ENCODE measurements around the gene ANO10. TPM values are rescaled to one million over a fixed set of nuclear protein-coding genes. Genes with fewer than 3 reads are reported as not detected.
"Not testable (repeated sequence)": the region's sequence is repeated elsewhere in the genome, so short reads cannot be mapped to it uniquely, and the experiment has no call there.

The ANO10 gene
- total RNA-seq, 1 donor from 2014 or later: 56.9 TPM

DNA sequence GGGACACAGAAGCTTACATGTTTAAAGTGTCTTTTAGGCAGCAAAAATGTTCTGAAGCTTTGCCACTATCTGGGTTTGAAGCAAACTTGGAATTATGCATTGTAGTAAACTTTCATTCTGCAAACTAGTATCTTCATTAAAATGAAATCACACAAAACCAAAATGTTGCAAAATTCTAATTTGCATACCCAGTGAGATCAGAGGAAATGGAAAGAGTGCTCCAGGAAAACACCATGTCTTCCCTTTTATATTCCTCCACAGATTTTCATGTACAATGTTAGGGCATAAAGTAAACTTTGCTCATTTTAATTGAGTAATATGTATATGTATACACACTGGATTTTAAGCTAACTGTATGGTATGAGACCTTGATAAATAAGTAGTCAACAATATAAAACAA lies 23.9 kb downstream of the ANO10 start:
- no peaks in the 10 kb centered on the region for H3K27me3 Mint-ChIP-seq (ENCODE audit: low read depth)
- TF ChIP-seq, protein P1, sequence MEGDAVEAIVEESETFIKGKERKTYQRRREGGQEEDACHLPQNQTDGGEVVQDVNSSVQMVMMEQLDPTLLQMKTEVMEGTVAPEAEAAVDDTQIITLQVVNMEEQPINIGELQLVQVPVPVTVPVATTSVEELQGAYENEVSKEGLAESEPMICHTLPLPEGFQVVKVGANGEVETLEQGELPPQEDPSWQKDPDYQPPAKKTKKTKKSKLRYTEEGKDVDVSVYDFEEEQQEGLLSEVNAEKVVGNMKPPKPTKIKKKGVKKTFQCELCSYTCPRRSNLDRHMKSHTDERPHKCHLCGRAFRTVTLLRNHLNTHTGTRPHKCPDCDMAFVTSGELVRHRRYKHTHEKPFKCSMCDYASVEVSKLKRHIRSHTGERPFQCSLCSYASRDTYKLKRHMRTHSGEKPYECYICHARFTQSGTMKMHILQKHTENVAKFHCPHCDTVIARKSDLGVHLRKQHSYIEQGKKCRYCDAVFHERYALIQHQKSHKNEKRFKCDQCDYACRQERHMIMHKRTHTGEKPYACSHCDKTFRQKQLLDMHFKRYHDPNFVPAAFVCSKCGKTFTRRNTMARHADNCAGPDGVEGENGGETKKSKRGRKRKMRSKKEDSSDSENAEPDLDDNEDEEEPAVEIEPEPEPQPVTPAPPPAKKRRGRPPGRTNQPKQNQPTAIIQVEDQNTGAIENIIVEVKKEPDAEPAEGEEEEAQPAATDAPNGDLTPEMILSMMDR (IDR thresholded peaks at IDR 0.05): no peak
- H3K9me3 Mint-ChIP-seq (ENCODE audit: low read depth): peaks cover 22% of the 10 kb centered on the region
- H3K36me3 Mint-ChIP-seq (ENCODE audit: low read depth): peaks cover 31% of the 10 kb centered on the region
- H3K4me1 Mint-ChIP-seq (ENCODE audit: low read depth): no peaks in the 10 kb centered on the region
- DNase-seq (ENCODE audit: low spot score): no peak
- no peak overlapping the region for H3K27ac Mint-ChIP-seq (ENCODE audit: unreplicated experiment)
- H3K4me3 Mint-ChIP-seq (ENCODE audit: unreplicated experiment): no peak overlapping the region

GRCh38 chr3:43596178-43596577 lies 25.6 kb downstream of the ANO10 start:
- not testable (repeated sequence) for H3K27me3 Mint-ChIP-seq (ENCODE audit: low read depth); H3K27ac Mint-ChIP-seq (ENCODE audit: unreplicated experiment); H3K4me3 Mint-ChIP-seq (ENCODE audit: unreplicated experiment); DNase-seq (ENCODE audit: low spot score); H3K4me1 Mint-ChIP-seq (ENCODE audit: low read depth)
- H3K9me3 Mint-ChIP-seq (ENCODE audit: low read depth): peaks cover 33% of the 10 kb centered on the region
- H3K36me3 Mint-ChIP-seq (ENCODE audit: low read depth): peaks cover 37% of the 10 kb centered on the region

DNA sequence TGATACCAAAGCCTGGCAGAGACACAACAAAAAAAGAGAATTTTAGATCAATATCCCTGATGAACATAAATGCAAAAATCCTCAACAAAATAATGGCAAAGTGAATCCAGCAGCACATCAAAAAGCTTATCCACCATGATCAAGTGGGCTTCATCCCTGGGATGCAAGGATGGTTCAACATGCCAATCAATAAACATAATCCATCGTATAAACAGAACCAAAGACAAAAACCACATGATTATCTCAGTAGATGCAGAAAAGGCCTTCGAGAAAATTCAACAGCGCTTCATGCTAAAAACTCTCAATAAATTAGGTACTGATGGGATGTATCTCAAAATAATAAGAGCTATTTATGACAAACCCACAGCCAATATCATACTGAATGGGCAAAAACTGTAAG lies 26.5 kb downstream of the ANO10 start:
- Mint-ChIP-seq H3K36me3 (ENCODE audit: low read depth) (peaks cover 43% of the 10 kb centered on the region), H3K9me3 (ENCODE audit: low read depth) (peaks cover 33% of the 10 kb centered on the region)
- not testable (repeated sequence) for H3K4me1 Mint-ChIP-seq (ENCODE audit: low read depth); H3K27ac Mint-ChIP-seq (ENCODE audit: unreplicated experiment); H3K4me3 Mint-ChIP-seq (ENCODE audit: unreplicated experiment); H3K27me3 Mint-ChIP-seq (ENCODE audit: low read depth); DNase-seq (ENCODE audit: low spot score)

GRCh38 chr3:43593588-43593987 lies 28.2 kb downstream of the ANO10 start:
- Mint-ChIP-seq H3K9me3 (ENCODE audit: low read depth) (peaks cover 33% of the 10 kb centered on the region), H3K36me3 (ENCODE audit: low read depth) (peaks cover 43% of the 10 kb centered on the region)
- not testable (repeated sequence) for H3K4me3 Mint-ChIP-seq (ENCODE audit: unreplicated experiment); H3K4me1 Mint-ChIP-seq (ENCODE audit: low read depth); DNase-seq (ENCODE audit: low spot score); H3K27me3 Mint-ChIP-seq (ENCODE audit: low read depth); H3K27ac Mint-ChIP-seq (ENCODE audit: unreplicated experiment)

DNA sequence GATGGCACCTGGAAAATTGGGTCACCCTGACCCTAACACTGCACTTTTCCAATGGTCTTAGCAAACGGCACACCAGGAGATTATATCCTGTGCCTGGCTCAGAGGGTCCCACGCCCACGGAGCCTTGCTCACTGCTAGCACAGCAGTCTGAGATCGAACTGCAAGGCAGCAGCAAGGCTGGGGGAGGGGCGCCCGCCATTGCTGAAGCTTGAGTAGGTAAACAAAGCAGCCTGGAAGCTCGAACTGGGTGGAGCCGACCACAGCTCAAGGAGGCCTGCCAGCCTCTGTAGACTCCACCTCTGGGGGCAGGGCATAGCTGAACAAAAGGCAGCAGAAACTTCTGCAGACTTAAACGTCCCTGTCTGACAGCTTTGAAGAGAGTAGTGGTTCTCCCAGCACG lies 29.9 kb downstream of the ANO10 start:
- not testable (repeated sequence) for H3K27ac Mint-ChIP-seq (ENCODE audit: unreplicated experiment); H3K4me3 Mint-ChIP-seq (ENCODE audit: unreplicated experiment); H3K4me1 Mint-ChIP-seq (ENCODE audit: low read depth); H3K27me3 Mint-ChIP-seq (ENCODE audit: low read depth); DNase-seq (ENCODE audit: low spot score)
- Mint-ChIP-seq H3K36me3 (ENCODE audit: low read depth) (peaks cover 41% of the 10 kb centered on the region), H3K9me3 (ENCODE audit: low read depth) (peaks cover 33% of the 10 kb centered on the region)

DNA sequence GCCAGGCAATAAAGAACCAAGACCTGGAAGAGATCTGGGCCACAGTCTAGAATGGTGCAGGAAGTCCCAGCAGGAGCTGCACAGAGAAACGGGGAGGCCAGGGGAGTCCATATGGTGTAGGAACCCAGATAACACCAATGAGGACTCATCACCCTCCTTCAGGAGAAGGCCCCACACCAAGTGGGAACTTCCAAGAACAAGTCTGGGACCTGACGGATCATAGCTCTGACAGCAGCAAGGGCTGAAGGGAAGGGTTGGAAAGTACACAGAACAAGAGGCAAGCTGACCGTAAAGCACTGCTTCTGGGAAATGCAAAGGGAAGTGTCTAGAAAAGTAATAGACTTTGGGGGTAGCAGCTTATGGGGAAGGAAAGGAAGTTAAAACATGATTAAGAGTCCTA lies 34.5 kb downstream of the ANO10 start:
- Mint-ChIP-seq H3K36me3 (ENCODE audit: low read depth) (peaks cover 11% of the 10 kb centered on the region), H3K9me3 (ENCODE audit: low read depth) (peaks cover 4% of the 10 kb centered on the region), H3K27ac (ENCODE audit: unreplicated experiment) (no peak overlapping the region), H3K27me3 (ENCODE audit: low read depth) (no peaks in the 10 kb centered on the region), H3K4me1 (ENCODE audit: low read depth) (peaks cover 34% of the 10 kb centered on the region), H3K4me3 (ENCODE audit: unreplicated experiment) (no peak overlapping the region)
- no peak for DNase-seq (ENCODE audit: low spot score)
- TF ChIP-seq, protein P1 (IDR thresholded peaks at IDR 0.05): no peak

DNA sequence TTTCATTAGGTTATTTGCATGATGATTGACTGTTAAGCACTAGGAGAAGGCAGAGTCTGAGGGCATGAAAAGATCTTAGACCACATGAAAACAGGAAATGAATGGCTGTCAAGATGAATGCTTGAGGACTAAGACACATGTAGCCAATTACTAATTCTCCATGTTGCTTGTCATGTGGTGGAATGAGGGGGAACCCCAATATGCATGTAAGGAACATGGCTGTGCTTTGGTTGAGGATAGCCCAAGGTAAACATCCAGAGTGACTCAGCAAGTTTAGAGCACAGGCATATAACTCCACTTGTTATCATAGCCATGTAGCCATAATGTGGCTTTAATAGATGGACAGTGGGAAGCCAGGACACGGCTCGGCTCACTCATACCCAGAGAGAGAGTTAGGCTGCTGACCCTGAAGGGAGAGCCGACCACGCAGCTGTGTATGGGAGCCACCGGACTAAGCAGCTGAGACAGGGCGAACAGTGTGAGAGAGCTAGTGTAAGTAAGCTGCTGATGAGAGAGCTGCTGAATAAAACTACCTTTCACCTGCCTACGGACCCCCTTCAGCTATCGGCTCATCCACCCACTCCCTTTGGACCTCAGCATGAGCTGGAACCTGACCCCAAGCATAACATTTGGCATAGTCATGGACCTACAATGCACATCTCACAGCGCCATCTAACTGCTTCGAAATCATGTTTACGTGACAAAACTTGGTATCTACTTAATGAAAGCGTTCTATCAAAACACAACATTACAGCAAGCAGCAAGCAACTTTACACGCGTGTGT lies 37.6 kb downstream of the ANO10 start:
- no peaks in the 10 kb centered on the region for H3K9me3 Mint-ChIP-seq (ENCODE audit: low read depth)
- peaks cover 39% of the 10 kb centered on the region for H3K4me1 Mint-ChIP-seq (ENCODE audit: low read depth)
- TF ChIP-seq, protein P1 (IDR thresholded peaks at IDR 0.05): no peak
- H3K27ac Mint-ChIP-seq (ENCODE audit: unreplicated experiment): no peak overlapping the region
- H3K27me3 Mint-ChIP-seq (ENCODE audit: low read depth): no peaks in the 10 kb centered on the region
- H3K4me3 Mint-ChIP-seq (ENCODE audit: unreplicated experiment): no peak overlapping the region
- H3K36me3 Mint-ChIP-seq (ENCODE audit: low read depth): peaks cover 2% of the 10 kb centered on the region
- DNase-seq (ENCODE audit: low spot score): no peak
